Measurements from ENCODE around the gene NEU1.
"Not testable (repeated sequence)": the region's sequence is repeated elsewhere in the genome, so short reads cannot be mapped to it uniquely, and the experiment has no call there.

Gene NEU1

DNA sequence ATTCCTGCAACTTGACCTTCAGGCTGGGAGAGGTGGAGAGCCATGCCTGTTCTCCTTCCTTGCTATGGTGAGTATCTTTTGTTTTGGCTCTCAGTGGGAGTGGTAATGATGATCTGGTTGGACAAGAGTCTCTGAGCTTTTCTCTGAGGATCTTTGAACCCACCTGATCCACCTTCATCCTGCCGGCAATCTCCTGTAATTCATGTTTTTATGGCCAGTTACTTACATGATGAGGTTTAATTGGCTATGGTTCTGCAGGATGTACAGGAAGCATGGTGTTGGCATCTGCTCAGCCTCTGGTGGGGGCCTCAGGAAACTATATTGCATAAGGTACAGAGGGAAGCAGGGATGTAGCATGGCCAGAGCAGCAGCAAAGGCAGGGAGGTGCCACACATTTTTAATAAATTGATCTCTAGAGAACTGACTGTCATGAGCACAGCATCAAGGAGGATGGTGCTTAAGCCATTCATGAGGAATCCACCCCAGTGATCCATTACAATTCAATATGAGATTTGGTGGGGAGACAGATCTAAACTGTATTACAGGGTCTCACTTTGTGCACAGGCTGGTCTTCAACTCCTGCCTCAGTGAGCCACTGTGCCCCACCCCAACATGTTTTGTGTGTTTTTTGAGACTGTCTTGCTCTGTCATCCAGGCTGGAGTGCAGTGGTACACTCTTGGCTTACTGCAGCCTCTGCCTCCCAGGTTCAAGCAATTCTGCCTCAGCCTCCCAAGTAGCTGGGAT, 25.1 kb downstream of the NEU1 start:
- no peak for DNase-seq

DNA sequence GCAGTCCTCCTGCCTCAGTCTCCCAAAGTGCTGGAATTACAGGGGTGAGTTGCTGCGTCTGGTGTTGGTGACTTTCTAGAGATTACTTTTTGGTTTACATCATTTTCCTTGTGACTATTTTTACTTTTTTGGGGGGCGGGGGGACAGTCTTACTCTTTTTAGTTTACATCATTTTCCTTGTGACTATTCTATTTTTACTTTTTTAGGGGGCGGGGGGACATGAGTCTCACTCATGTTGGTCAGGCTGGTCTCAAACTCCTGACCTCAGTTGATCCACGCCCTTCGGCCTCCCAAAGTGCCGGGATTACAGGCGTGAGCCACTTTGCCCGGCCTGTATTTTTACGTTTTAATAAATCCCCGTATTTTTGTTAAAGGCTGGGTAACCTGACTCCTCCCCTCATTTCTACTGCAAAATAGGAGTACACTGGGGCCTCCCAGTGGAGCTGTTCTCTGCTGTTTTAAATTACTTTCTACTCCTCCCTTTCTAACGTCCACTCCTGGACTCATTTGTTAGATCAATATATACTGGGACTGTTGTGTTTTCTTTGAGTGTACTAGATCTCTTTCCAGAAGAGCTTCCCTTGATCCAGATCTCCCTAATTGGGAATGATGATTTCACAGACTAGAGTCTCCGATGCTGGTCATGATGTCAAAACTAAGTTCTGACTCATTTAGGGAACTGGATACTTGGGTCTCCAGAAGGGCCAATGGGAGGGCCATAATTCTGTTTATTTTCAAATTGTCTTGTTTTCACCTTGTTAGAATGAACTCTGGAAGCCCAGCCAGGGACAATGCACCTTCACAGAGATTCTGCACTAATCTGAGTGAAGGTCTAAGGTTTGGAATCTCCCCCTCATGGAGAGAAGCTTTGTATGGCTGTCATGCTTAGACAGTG, 25.9 kb downstream of the NEU1 start:
- peak; percentile 53 for DNase-seq

DNA sequence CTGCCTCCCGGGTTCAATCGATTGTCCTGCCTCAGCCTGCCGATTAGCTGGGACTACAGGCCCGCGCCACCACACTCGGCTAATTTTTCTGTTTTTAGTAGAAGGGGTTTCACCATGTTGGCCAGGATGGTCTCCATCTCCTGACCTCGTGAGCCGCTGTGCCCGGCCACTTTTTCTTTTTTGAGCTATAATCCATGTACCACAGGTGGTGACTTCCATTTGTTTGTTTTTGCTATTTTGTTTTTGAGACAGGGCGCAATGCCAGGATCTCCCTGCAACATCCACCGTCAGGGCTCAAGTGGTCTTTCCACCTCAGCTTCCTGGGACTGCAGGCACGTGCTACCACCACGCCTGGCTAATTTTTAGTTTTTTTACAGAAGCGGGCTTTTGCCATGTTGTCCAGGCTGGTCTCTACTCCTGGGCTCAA, 26.6 kb downstream of the NEU1 start:
- no peak for DNase-seq

DNA sequence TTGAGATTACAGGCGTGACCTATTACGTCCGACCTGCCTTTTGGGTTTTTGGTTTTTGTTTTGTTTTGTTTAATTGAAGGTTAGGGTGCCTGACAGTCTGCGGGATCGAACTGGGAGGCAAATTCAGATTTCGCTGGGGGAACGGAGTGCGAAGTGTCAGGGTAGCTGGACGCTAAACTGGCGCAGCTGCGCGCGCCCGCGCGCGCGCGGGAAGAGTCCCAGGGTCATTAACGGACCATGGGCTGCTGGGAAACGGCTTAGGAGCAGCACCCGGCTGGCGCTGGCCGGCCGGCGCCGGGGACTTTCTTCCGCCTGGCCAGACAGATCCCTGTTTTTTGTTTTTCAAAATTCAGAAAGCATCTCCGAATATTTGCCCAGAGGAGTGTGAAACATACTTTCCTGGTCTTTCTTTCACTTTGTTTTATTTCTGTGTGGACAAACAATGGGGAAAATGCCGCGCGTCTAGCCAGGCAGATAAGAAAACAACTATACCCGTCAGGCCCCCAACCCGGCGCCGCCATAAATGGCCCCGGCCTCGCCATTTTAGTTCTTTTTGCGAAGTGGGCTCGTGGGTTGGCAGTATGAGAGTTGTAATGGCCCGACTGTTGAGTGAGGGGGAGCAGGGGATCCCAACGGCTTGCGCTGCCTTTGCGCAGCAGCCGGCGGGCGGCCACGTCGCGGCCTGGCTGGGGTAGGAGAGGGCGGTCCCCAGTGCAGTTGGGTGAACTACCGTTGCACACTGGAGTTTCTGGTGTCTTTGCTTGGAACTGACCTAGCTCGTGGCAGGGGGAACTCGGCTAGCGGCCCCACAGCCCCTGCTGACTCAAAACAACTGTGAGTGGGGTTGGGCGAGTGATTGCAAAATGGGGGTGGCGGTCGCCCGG, 28.0 kb downstream of the NEU1 start:
- DNase-seq = peak; percentile 88

DNA sequence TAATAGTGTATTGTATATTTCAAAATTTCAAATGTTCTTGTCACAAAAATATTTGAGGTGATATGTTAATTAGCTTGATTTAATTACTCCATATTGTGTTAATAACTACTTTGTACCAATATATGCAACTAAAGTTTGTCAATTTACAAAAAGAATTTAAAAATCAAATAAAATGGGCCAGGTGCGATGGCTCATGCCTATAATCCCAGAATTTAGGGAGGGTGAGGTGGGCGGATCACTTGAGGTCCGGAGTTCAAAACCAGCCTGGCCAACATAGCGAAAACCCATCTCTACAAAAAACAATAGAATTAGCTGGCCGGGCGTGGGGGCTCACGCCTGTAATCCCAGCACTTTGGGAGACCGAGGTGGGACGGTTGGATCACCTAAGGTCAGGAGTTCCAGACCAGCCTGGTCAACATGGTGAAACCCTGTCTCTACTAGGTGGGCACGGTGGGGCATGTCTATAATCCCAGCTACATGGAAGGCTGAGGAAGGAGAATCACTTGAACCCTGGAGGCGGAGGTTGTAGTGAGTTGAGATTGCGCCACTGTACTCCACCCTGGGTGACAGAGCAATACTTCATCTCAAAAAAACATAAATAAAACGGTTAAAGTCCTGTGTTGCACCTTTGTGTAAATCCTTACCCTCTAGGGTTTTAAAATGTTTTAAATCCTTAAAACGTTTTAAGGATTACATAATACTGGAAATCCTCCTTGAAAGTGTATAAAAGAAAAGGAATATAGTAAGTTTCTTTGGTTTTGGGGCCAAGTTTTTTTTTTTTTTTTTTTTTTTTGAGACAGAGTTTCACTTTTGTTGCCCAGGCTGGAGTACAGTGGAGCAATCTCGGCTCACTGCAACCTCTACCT, 31.0 kb downstream of the NEU1 start:
- no peak for DNase-seq

DNA sequence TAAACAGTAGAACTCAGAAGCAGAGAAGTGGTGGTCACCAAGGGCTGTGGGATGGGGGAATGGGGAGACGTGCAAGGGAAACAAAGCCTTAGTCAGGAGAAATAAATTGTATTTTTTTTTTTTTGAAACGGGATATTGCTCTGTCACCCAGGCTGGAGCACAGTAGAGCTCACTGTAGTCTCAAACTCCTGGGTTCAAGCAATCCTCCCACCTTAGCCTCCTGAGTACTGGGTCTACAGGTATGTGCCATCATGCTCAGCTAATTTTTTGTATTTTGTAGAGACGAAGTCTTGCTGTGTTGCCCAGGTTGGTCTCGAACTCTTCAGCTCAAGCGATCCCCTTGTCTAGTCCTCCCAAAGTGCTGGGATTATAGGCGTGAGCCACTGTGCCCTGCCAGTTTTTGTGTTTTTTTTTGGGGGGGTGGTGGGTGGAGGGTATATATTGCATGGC, 31.7 kb downstream of the NEU1 start:
- DNase-seq = no peak

DNA sequence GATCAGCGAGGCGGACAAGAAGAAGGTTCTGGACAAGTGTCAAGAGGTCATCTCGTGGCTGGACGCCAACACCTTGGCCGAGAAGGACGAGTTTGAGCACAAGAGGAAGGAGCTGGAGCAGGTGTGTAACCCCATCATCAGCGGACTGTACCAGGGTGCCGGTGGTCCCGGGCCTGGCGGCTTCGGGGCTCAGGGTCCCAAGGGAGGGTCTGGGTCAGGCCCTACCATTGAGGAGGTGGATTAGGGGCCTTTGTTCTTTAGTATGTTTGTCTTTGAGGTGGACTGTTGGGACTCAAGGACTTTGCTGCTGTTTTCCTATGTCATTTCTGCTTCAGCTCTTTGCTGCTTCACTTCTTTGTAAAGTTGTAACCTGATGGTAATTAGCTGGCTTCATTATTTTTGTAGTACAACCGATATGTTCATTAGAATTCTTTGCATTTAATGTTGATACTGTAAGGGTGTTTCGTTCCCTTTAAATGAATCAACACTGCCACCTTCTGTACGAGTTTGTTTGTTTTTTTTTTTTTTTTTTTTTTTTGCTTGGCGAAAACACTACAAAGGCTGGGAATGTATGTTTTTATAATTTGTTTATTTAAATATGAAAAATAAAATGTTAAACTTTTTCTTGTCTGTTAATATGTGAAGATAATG, 32.9 kb downstream of the NEU1 start:
- DNase-seq = peak; percentile 60

DNA sequence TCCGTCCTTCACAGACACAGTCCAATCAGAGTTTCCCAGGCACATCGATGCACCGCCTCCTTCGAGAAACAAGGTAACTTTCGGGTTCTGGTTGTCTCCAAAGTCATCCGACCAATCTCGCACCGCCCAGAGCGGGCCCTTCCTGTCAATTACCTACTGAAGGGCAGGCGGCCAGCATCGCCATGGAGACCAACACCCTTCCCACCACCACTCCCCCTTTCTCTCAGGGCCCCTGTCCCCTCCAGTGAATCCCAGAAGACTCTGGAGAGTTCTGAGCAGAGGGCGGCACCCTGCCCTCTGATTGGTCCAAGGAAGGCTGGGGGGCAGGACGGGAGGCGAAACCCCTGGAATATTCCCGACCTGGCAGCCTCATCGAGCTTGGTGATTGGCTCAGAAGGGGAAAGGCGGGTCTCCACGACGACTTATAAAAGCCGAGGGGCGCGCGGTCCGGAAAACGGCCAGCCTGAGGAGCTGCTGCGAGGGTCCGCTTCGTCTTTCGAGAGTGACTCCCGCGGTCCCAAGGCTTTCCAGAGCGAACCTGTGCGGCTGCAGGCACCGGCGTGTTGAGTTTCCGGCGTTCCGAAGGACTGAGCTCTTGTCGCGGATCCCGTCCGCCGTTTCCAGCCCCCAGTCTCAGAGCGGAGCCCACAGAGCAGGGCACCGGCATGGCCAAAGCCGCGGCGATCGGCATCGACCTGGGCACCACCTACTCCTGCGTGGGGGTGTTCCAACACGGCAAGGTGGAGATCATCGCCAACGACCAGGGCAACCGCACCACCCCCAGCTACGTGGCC, 35.1 kb downstream of the NEU1 start, which contains the start of gene HSPA1B:
HSPA1B (plus strand) TSS at position 453 of the 794 bp plus-strand sequence; CDS start at position 666, 213 bp downstream.
- DNase-seq = peak; percentile 100

DNA sequence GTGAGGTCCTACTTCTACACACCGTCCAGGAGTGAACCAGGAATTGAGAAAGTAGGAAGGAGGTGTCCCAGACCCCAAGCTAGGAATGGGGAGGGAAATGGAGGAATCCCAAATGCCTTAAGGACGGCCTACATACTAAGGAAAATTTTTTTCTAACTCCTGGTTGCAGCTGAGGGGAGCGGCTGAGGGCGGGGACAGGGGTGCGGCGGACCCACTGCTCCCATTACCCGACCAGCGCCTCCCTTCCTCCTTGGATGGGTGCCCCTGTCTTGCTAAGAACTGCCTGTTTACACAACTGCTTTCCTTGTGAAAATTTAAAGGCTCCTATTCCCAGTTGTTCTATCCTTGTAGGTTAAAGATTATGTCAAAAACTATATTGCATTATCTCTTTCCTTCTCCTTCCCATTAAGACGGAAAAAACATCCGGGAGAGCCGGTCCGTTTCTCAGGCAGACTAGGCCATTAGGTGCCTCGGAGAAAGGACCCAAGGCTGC, 35.8 kb downstream of the NEU1 start:
- DNase-seq = peak; percentile 89

DNA sequence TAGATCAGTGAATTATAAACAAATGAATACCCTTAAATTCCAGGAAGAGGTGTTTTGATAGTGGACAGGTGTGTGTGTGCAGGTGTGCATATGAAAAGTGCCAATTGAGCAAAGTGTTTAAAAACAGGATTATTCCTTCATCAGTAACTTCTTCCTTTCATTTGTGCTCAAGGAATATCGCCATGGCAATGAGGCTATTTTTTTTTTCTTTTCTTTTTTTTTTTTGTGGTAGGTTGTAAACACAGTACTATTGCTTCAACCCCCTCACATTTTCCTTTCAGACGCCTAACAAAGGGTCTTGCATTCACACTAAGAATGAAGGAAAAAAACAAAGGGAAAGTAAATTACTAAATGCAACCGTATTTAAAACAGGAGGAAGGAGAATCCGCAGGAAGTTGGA, 37.1 kb downstream of the NEU1 start:
- no peak for DNase-seq

DNA sequence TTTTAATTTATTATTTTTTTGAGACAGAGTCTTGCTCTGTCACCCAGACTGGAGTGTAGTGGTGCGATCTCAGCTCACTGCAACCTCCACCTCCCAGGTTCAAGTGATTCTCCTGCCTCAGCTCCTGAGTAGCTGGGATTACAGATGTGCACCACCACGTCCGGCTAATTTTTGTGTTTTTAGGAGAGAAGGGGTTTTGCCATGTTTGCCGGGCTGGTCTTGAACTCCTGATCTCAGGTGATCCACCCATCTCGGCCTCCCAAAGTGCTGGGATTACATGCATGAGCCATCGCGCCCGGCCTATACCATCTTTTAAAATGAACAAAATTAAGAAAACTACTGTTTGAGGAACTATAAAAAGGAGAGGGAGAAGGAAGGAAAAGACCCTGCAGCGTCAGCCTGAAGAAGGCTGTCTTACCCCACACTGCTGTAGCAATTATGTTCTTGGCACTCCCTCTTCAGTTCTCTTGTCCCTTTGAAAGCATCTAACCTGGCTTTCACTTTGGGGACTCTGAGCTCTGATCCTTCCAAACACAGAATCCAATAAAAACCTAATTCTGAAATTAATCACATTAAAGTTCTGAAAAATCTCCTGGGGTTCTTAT, 38.9 kb downstream of the NEU1 start:
- not testable (repeated sequence) for DNase-seq

DNA sequence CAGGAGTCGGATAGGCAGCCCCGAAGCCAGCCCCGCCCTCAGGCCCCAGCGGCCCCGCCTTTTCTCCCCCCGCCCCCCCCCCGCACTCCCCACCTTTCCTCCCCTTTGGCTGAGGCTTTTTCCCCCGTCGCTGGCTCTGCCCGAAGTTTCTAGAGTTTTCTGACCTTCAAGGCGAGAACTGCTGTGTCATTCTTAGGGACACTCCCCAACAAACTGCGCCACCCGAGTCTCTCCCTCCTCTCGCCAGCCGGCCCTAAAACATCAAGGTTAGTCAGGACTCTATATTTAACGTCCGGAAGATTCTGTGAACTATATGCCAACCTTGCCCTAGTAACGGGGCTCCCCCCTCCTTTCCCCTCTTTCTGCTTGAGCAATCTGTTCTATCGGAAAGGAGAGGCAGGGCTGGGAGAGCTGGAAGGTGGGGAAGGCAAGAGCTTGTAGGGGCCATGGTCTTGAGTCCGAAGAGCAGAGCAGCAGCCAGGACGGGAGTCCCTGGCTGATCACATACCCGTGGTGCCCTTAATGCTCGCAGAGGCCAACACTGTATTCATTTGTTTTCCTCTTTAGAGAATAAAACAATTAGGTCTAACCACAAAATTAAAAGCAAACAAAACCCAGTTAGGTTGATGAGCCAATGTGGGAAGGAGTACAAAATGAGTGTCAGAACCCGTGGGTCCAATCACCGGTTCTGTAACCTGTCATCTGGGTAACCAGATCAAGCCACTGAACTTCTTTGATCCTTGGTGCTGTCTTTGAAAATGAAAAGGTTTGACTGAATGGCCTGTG, 40.4 kb downstream of the NEU1 start:
- peak; percentile 81 for DNase-seq

DNA sequence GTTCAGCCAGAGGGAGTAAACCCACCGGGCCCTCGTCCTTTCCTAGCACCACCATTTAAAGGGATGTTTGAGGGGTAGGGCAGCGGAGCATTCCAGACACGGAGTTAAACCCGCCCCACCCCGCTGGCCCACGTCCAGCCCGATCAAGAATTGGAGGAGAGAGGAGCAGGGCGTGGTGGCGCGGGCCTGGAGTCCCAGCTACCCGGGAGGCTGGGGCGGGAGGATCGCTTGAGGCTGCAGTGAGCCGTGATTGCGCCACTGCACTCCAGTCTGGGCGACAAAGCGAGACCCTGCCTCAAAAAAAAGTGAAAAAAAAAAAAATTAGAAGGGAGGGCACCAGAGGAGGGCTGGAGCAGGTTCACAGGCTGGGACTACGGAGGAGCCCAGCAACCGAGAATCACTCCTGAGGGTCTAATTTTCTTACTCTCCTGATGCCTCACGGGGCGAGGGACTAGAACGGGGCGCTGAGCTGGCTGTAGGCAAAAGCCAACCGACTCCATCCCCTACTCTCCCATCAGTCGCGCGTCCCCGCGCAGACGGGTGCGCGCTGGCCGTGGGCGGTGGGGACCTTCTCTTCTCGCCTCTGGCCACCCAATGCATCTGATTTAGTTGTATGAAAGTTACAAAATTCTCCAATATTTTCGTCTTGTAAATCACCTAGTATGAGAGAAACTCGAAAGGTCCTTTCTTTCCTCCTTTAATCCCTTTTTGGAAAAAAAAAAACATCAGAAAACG, 41.2 kb downstream of the NEU1 start:
- DNase-seq = peak; percentile 66

DNA sequence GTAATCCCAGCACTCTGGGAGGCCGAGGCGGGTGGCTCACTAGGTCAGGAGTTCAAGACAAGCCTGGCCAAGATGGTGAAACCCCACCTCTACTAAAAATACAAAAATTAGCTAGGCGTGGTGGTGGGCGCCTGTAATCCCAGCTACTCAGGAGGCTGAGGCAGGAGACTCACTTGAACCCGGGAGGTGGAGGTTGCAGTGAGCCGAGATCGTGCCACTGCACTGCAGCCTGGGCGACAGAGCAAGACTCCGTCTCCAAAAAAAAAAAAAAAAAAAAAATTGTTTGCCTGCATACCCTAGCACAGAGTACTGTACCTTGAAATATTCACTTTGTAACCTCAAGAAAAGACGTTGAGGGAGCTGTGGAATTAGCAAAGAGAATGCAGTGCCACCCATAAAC, 42.2 kb downstream of the NEU1 start:
- not testable (repeated sequence) for DNase-seq

DNA sequence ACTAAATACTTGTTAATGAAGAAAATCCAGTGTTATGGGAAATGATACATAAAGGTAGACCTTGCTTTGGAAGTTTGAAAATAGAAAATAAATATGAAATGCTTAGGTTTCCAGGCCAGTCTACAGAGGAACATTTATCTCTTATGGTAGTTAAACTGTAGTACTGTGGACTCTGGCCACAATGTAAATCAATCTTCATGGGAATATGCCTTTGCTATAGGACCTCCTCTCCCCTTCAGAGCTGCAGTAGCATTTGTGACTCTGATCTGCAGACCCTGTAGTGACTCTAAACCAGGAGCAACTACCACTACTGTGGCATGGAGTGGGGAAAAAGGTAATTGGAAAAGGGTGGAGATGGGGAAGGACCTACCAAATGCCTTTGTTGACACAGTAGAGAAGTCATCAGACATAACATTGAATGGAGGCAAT, 42.7 kb downstream of the NEU1 start:
- no peak for DNase-seq

DNA sequence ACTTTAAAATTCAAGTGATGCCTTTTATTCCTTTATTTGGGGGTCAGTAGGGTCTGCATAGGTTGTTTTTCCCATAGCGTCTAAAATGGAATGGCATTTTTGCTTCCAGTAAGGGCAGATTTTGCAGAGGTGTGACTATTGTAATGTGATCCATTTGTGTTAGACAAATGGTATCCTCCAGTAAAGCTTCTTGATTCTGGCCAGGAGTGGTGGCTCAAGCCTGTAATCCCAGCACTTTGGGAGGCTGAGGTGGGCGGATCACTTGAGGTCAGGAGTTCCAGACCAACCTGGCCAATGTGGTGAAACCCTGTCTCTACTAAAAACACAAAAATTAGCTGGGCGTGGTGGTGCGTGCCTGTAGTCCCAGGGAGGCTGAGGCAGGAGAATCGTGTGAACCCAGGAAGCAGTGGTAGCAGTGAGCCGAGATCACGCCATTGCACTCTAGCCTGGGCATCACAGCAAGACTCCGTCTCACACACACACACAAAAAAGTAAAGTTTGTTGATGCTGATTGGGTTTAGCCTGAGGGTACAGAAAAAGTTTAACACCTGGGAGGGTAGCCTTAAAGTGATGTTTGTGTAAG, 44.6 kb downstream of the NEU1 start:
- DNase-seq = not testable (repeated sequence)

DNA sequence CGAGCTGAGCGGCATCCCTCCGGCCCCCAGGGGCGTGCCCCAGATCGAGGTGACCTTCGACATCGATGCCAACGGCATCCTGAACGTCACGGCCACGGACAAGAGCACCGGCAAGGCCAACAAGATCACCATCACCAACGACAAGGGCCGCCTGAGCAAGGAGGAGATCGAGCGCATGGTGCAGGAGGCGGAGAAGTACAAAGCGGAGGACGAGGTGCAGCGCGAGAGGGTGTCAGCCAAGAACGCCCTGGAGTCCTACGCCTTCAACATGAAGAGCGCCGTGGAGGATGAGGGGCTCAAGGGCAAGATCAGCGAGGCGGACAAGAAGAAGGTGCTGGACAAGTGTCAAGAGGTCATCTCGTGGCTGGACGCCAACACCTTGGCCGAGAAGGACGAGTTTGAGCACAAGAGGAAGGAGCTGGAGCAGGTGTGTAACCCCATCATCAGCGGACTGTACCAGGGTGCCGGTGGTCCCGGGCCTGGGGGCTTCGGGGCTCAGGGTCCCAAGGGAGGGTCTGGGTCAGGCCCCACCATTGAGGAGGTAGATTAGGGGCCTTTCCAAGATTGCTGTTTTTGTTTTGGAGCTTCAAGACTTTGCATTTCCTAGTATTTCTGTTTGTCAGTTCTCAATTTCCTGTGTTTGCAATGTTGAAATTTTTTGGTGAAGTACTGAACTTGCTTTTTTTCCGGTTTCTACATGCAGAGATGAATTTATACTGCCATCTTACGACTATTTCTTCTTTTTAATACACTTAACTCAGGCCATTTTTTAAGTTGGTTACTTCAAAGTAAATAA, 45.3 kb downstream of the NEU1 start:
- not testable (repeated sequence) for DNase-seq

Data from EL (cell line).